Measurements from ENCODE around the gene TNRC18.
"Not testable (repeated sequence)": the region's sequence is repeated elsewhere in the genome, so short reads cannot be mapped to it uniquely, and the experiment has no call there.

Gene TNRC18

GRCh38 chr7:5362466-5362865, 61.2 kb downstream of the TNRC18 start:
- Mint-ChIP-seq H3K9me3 (no peaks in the 10 kb centered on the region), H3K36me3 (peaks cover 45% of the 10 kb centered on the region), H3K27ac (no peak overlapping the region), H3K27me3 (no peaks in the 10 kb centered on the region), H3K4me3 (no peak overlapping the region), H3K4me1 (peaks cover 22% of the 10 kb centered on the region)
- no peak for ATAC-seq

- Mint-ChIP-seq H3K9me3 (no peaks in the 10 kb centered on the region), H3K27ac (no peak overlapping the region), H3K4me1 (peaks cover 19% of the 10 kb centered on the region), H3K4me3 (no peak overlapping the region), H3K36me3 (peaks cover 53% of the 10 kb centered on the region), H3K27me3 (no peaks in the 10 kb centered on the region)
- ATAC-seq, result no peak
Measured at GRCh38 chr7:5361446-5362127, 62.0 kb downstream of the TNRC18 start.

- Mint-ChIP-seq H3K4me1 (peaks cover 13% of the 10 kb centered on the region), H3K9me3 (no peaks in the 10 kb centered on the region), H3K4me3 (no peak overlapping the region), H3K27me3 (no peaks in the 10 kb centered on the region), H3K27ac (no peak overlapping the region), H3K36me3 (peaks cover 58% of the 10 kb centered on the region)
- no peak for ATAC-seq
Measured at GRCh38 chr7:5360971-5361370, 62.7 kb downstream of the TNRC18 start.

GRCh38 chr7:5360451-5360850, 63.2 kb downstream of the TNRC18 start:
- Mint-ChIP-seq H3K4me3 (no peak overlapping the region), H3K36me3 (peaks cover 61% of the 10 kb centered on the region), H3K27ac (no peak overlapping the region), H3K4me1 (peaks cover 10% of the 10 kb centered on the region), H3K9me3 (no peaks in the 10 kb centered on the region), H3K27me3 (no peaks in the 10 kb centered on the region)
- no peak for ATAC-seq

- not testable (repeated sequence) for H3K27me3 Mint-ChIP-seq, H3K27ac Mint-ChIP-seq, H3K9me3 Mint-ChIP-seq, ATAC-seq, H3K4me3 Mint-ChIP-seq
- H3K36me3 Mint-ChIP-seq, result peaks cover 65% of the 10 kb centered on the region
- peaks cover 15% of the 10 kb centered on the region for H3K4me1 Mint-ChIP-seq
Measured at GRCh38 chr7:5360021-5360420, 63.6 kb downstream of the TNRC18 start.

- Mint-ChIP-seq H3K36me3 (peaks cover 72% of the 10 kb centered on the region), H3K27ac (no peak overlapping the region), H3K4me1 (peaks cover 21% of the 10 kb centered on the region), H3K9me3 (no peaks in the 10 kb centered on the region), H3K4me3 (no peak overlapping the region), H3K27me3 (no peaks in the 10 kb centered on the region)
- ATAC-seq, result no peak
Measured at GRCh38 chr7:5359344-5359743, 64.3 kb downstream of the TNRC18 start.

- no peaks in the 10 kb centered on the region for H3K9me3 Mint-ChIP-seq
- peaks cover 84% of the 10 kb centered on the region for H3K36me3 Mint-ChIP-seq
- ATAC-seq, result no peak
- H3K27me3 Mint-ChIP-seq, result no peaks in the 10 kb centered on the region
- no peak overlapping the region for H3K27ac Mint-ChIP-seq
- H3K4me1 Mint-ChIP-seq, result peaks cover 24% of the 10 kb centered on the region
- no peak overlapping the region for H3K4me3 Mint-ChIP-seq
Measured at GRCh38 chr7:5357951-5358350, 65.7 kb downstream of the TNRC18 start.

- ATAC-seq, result no peak
- Mint-ChIP-seq H3K27ac (no peak overlapping the region), H3K4me3 (no peak overlapping the region), H3K9me3 (no peaks in the 10 kb centered on the region), H3K27me3 (no peaks in the 10 kb centered on the region), H3K4me1 (peaks cover 28% of the 10 kb centered on the region), H3K36me3 (peaks cover 88% of the 10 kb centered on the region)
Measured at GRCh38 chr7:5356751-5357119, 66.9 kb downstream of the TNRC18 start.

- peaks cover 28% of the 10 kb centered on the region for H3K4me1 Mint-ChIP-seq
- H3K9me3 Mint-ChIP-seq, result no peaks in the 10 kb centered on the region
- H3K4me3 Mint-ChIP-seq, result no peak overlapping the region
- H3K27ac Mint-ChIP-seq, result no peak overlapping the region
- ATAC-seq, result no peak
- peaks cover 82% of the 10 kb centered on the region for H3K36me3 Mint-ChIP-seq
- no peaks in the 10 kb centered on the region for H3K27me3 Mint-ChIP-seq
Measured at GRCh38 chr7:5354460-5355232, 69.0 kb downstream of the TNRC18 start.

GRCh38 chr7:5352440-5353010, 71.1 kb downstream of the TNRC18 start:
- Mint-ChIP-seq H3K27ac (no peak overlapping the region), H3K4me1 (peaks cover 28% of the 10 kb centered on the region), H3K9me3 (no peaks in the 10 kb centered on the region), H3K4me3 (no peak overlapping the region), H3K36me3 (peaks cover 78% of the 10 kb centered on the region), H3K27me3 (no peaks in the 10 kb centered on the region)
- no peak for ATAC-seq

GRCh38 chr7:5351507-5352265, 71.9 kb downstream of the TNRC18 start:
- H3K4me1 Mint-ChIP-seq, result peaks cover 28% of the 10 kb centered on the region
- peaks cover 71% of the 10 kb centered on the region for H3K36me3 Mint-ChIP-seq
- H3K9me3 Mint-ChIP-seq, result no peaks in the 10 kb centered on the region
- H3K4me3 Mint-ChIP-seq, result no peak overlapping the region
- no peaks in the 10 kb centered on the region for H3K27me3 Mint-ChIP-seq
- ATAC-seq, result no peak
- H3K27ac Mint-ChIP-seq, result no peak overlapping the region

GRCh38 chr7:5350600-5351385, 72.8 kb downstream of the TNRC18 start:
- peaks cover 67% of the 10 kb centered on the region for H3K36me3 Mint-ChIP-seq
- H3K9me3 Mint-ChIP-seq, result peaks cover 3% of the 10 kb centered on the region
- H3K27ac Mint-ChIP-seq, result no peak overlapping the region
- H3K4me3 Mint-ChIP-seq, result no peak overlapping the region
- no peaks in the 10 kb centered on the region for H3K27me3 Mint-ChIP-seq
- peaks cover 28% of the 10 kb centered on the region for H3K4me1 Mint-ChIP-seq
- ATAC-seq, result no peak

- Mint-ChIP-seq H3K27ac (no peak overlapping the region), H3K4me3 (no peak overlapping the region), H3K4me1 (peaks cover 24% of the 10 kb centered on the region), H3K9me3 (peaks cover 3% of the 10 kb centered on the region), H3K27me3 (no peaks in the 10 kb centered on the region), H3K36me3 (peaks cover 67% of the 10 kb centered on the region)
- no peak for ATAC-seq
Measured at GRCh38 chr7:5350174-5350463, 73.5 kb downstream of the TNRC18 start.

- H3K36me3 Mint-ChIP-seq, result peaks cover 67% of the 10 kb centered on the region
- no peak for ATAC-seq
- H3K4me3 Mint-ChIP-seq, result no peak overlapping the region
- H3K27ac Mint-ChIP-seq, result no peak overlapping the region
- no peaks in the 10 kb centered on the region for H3K27me3 Mint-ChIP-seq
- H3K4me1 Mint-ChIP-seq, result peaks cover 19% of the 10 kb centered on the region
- peaks cover 6% of the 10 kb centered on the region for H3K9me3 Mint-ChIP-seq
Measured at GRCh38 chr7:5349437-5350173, 74.0 kb downstream of the TNRC18 start.
